GM12872 (cell line): ENCODE measurements around the gene TYMP.

Experiments
- CTCF ChIP-seq: IDR thresholded peaks from 3 replicates; pipeline ENCODE4 v1.5.1; 2011; ENCODE audit warnings: low read depth, mild to moderate bottlenecking, low read length, moderate library complexity; ENCODE audit not compliant: insufficient read depth

TYMP gene

GRCh38 chr22:50561401-50562358 is 31.9 kb upstream of the TYMP start:
- TF ChIP-seq CTCF: no peak

GRCh38 chr22:50560034-50560433 is 30.2 kb upstream of the TYMP start:
- TF ChIP-seq CTCF: no peak

GRCh38 chr22:50556703-50557102 is 26.9 kb upstream of the TYMP start:
- no peak for TF ChIP-seq CTCF

- no peak for TF ChIP-seq CTCF
These were observed 23.5 kb upstream of the TYMP start for GRCh38 chr22:50553310-50553709.

GRCh38 chr22:50551160-50551752 is 21.4 kb upstream of the TYMP start:
- TF ChIP-seq CTCF: no peak

- TF ChIP-seq CTCF: no peak
These were observed 20.6 kb upstream of the TYMP start for GRCh38 chr22:50550395-50550794.

GRCh38 chr22:50548921-50549790 is 19.3 kb upstream of the TYMP start:
- TF ChIP-seq CTCF: no peak
